HFF-Myc (cell line): ENCODE results near the gene ANO1.

Experiments
- DNase-seq: peaks from one replicate; pipeline ENCODE4 v3.0.0-alpha.2; 2011; ENCODE audit warnings: low read depth; ENCODE audit errors: extremely low read depth
- H3K4me3 ChIP-seq: replicated peaks from 2 replicates; pipeline ENCODE4 v1.5.1; 2011; ENCODE audit warnings: low read depth, mild to moderate bottlenecking, control low read depth, low read length
- TF ChIP-seq, protein P1 (sequence below): IDR thresholded peaks from 2 replicates; pipeline ENCODE4 v1.5.1; 2012; ENCODE audit warnings: mild to moderate bottlenecking, low read depth, low read length, control low read depth; ENCODE audit errors: missing control alignments

The ANO1 gene

DNA sequence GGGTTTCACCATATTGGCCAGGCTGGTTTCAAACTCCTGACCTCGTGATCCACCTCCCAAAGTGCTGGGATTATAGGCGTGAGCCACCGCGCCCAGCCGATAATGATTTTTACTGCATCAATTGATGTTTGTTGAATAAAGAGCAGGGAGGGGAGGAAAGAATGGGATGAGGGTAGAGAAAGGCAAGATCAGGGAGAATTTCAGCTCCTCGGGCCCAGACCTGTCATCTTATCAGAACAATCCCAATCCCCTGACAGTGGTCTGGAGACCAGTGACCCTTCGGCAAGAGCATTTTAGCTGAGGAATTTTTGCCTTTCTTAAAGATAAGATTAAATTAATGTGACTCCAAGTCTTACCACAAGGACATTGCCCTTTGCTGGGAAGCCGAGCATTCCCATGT, 15.0 kb upstream of the ANO1 start:
- TF ChIP-seq, protein P1, sequence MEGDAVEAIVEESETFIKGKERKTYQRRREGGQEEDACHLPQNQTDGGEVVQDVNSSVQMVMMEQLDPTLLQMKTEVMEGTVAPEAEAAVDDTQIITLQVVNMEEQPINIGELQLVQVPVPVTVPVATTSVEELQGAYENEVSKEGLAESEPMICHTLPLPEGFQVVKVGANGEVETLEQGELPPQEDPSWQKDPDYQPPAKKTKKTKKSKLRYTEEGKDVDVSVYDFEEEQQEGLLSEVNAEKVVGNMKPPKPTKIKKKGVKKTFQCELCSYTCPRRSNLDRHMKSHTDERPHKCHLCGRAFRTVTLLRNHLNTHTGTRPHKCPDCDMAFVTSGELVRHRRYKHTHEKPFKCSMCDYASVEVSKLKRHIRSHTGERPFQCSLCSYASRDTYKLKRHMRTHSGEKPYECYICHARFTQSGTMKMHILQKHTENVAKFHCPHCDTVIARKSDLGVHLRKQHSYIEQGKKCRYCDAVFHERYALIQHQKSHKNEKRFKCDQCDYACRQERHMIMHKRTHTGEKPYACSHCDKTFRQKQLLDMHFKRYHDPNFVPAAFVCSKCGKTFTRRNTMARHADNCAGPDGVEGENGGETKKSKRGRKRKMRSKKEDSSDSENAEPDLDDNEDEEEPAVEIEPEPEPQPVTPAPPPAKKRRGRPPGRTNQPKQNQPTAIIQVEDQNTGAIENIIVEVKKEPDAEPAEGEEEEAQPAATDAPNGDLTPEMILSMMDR = no peak
- DNase-seq = no peak
- H3K4me3 ChIP-seq = no peak overlapping the region

DNA sequence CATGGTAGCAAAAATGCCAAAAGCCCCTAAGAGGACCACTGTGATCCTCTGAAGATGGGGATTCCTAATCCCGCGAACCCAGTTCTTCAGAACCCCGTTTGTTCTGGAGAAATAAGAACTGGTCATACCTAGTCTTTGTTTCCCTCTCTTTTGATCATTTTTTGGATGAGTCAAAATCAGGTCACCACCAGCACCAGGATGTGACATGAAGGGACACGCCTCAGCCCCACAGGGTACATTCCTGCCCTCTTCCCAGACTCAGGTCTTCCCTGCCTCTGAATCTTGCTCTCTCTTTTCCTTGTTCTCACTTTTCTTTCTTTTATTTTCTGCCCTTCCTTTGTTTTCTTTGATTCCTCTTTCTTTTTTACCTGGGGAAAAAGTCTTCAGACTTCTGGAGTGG, 14.6 kb upstream of the ANO1 start:
- no peak overlapping the region for H3K4me3 ChIP-seq
- DNase-seq = no peak
- TF ChIP-seq, protein P1 = no peak

DNA sequence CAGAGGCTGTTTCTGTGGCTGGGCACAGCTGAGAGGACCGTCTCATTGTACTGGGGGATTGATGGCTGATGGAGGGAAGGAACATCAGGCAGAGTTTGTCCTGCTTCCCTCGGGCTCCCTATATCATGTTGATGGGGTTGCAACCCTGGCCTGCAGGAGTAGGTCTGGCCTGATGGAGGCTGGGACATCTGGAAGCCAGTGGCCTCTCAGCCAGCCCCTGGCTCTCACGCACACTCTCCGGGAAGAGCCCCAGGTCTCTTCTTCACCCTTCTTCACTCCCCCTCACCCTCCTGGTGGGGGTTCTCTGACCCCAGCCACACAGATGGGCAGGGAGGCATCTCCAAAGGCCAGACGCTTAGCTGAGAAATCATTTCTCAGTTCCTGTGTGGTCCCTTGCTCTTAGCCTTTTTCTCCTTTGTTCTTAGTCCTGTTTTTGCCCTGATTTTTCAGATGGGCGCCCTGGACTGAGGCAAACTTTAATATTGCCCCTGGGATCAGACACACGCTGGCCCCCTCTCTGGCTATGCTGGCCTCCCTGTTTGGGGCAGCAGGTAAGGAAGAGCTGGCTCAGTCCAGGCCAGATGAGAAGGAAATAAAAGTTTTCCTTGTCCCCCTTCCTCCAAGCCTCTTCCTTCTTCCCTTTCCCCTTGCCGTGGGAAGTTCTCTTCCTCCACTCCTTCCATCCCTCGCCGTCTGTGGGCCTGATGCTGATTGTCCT, 13.9 kb upstream of the ANO1 start:
- TF ChIP-seq, protein P1 = no peak
- DNase-seq = no peak
- no peak overlapping the region for H3K4me3 ChIP-seq

DNA sequence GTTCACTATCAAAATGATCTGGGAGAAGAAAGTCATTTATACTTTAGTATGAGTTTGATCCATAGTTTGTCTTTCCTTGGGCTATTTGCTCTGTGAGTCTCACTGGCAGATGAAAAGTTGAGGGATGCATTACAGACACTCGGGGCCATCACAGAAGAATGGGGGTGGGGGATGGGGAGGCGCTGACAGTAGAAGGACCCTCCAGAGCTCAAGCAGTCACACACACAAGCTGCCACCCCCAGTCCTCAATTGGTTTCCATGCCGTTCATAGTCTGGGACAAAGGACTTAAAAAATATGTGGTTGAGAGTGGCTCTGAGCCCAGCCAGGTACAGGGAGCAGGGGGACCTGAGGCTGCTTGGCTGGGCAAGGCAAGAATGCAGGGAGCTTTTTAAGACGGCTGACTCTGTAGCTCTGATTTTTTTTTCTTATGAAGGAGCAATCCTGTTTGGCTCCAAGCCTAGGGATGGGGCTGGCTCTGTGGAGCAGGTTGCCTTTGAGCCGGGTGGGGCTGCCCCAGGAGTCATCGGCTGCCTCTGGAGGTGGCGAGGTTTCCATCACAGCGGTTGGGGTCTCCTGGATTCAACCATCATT, 13.3 kb upstream of the ANO1 start:
- TF ChIP-seq, protein P1 = no peak
- no peak overlapping the region for H3K4me3 ChIP-seq
- DNase-seq = no peak

DNA sequence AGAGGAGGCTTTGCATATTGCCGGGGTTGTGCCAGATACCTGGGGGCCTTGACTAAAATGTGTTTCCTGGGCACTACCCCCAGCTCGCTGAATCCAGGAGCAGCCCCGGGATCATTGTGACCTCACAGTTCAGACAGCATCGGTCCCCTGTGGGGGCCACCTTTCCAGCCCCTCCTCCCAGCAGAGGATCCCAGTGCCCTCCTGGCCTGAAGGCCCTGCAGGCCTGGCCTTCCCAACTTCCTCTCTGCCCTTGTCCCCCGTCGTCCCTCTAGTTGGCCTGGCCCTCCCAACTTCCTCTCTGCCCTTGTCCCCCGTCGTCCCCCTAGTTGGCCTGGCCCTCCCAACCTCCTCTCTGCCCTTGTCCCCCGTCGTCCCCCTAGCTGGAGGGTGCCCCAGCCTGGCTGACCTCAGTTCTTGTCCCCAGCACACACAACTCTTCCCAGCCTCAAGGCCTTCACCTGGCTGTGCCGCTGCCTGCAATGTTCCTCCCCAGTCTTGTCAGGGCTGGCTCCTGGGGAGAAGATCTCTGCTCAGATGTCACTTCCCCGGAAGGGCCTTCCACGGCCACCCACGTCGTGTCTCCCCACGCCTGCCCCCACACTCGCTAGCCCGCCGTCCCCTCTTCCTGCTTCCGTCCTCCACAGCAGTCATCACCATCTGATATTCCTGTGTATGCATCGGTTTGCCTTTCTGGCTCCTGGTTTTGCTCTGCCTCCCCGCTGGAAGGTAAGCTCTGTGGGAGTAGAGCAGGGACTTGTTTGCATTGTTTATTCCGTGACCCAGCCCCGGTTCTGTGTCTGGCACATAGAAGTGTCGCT, 12.6 kb upstream of the ANO1 start:
- DNase-seq = no peak
- TF ChIP-seq, protein P1 = no peak
- no peak overlapping the region for H3K4me3 ChIP-seq

DNA sequence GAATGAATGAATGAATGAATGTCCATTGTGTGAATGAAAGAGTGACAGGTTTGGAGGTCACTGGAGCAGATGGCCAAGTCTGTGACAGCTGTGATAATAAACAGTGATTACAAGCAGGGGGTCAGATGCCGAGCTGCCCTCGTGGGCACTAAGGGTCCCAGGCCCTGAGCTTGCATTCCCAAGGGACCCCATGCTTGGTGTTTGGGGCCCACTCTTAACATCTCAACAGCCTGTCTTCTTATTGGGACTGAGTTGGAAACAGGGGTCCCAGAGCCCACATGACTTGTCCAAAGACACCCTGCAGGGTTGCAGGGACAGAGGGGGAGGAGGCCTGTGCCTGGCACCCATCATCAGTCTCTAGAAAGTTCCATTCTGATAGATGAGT, 12.0 kb upstream of the ANO1 start:
- DNase-seq = no peak
- no peak overlapping the region for H3K4me3 ChIP-seq
- TF ChIP-seq, protein P1 = no peak
